Neural cell (in vitro differentiated cells): Measurements from ENCODE around the gene ESF1. TPM values are rescaled to one million over a fixed set of nuclear protein-coding genes. Genes with fewer than 3 reads are reported as not detected.

Source experiments
- H2AFZ ChIP-seq: fragments of 200-600, 300-800 bp; sonication (generic), shearing (Covaris generic); 2 replicates; pipeline ENCODE4 v1.6.0; 2014; ENCODE audit warnings: low read depth, mild to moderate bottlenecking, antibody characterized with exemption, low read length, moderate library complexity
- H3F3A ChIP-seq: fragments of 200-600 bp; shearing (Covaris generic); 2 replicates; pipeline ENCODE4 v1.6.1; 2016; ENCODE audit warnings: mild to moderate bottlenecking, moderate library complexity, mixed read lengths, antibody characterized with exemption, low read length; ENCODE audit not compliant: insufficient read depth, poor library complexity, severe bottlenecking
- H3K27ac ChIP-seq: fragments of 200-600, 300-800 bp; sonication (generic), shearing (Covaris generic); 2 replicates; pipeline ENCODE4 v1.5.1; 2014; ENCODE audit warnings: mild to moderate bottlenecking, low read length, moderate library complexity
- H3K27me3 ChIP-seq: fragments of 300-800, 200-600 bp; sonication (generic), shearing (Covaris generic); 2 replicates; pipeline ENCODE4 v1.6.0; 2014; ENCODE audit warnings: mild to moderate bottlenecking, low read depth, low read length, moderate library complexity; ENCODE audit not compliant: insufficient read depth
- H3K36me3 ChIP-seq: fragments of 300-800, 200-600 bp; sonication (generic), shearing (Covaris generic); 2 replicates; pipeline ENCODE4 v1.5.1; 2014; ENCODE audit warnings: mild to moderate bottlenecking, antibody characterized with exemption, low read length, moderate library complexity; ENCODE audit not compliant: insufficient read depth
- H3K4me2 ChIP-seq: fragments of 300-800, 200-600 bp; sonication (generic), shearing (Covaris generic); 2 replicates; pipeline ENCODE4 v1.6.0; 2014; ENCODE audit warnings: mild to moderate bottlenecking, low read length
- H3K4me3 ChIP-seq: fragments of 300-800, 200-600 bp; sonication (generic), shearing (Covaris generic); 2 replicates; pipeline ENCODE4 v1.5.1; 2014; ENCODE audit warnings: mild to moderate bottlenecking, low read length, moderate library complexity
- H3K79me2 ChIP-seq: fragments of 200-600 bp; shearing (Covaris generic); replicated peaks from 2 replicates; pipeline ENCODE4 v1.6.0; 2014; ENCODE audit warnings: mild to moderate bottlenecking, low read length, moderate library complexity; ENCODE audit not compliant: insufficient read depth
- H3K9ac ChIP-seq: fragments of 300-800, 200-600 bp; sonication (generic), shearing (Covaris generic); 2 replicates; pipeline ENCODE4 v1.6.1; 2016; ENCODE audit warnings: mild to moderate bottlenecking, low read length, mixed read lengths
- H3K9me2 ChIP-seq: fragments of 200-600 bp; shearing (Covaris generic); 2 replicates; pipeline ENCODE4 v1.6.1; 2016; ENCODE audit warnings: mild to moderate bottlenecking, low read length, mixed read lengths; ENCODE audit not compliant: insufficient read depth
- H3K9me3 ChIP-seq: fragments of 200-600, 300-800 bp; sonication (generic), shearing (Covaris generic); 2 replicates; pipeline ENCODE4 v1.6.1; 2016; ENCODE audit warnings: mild to moderate bottlenecking, mixed run types, low read length, moderate library complexity, mixed read lengths
- H4K20me1 ChIP-seq: fragments of 200-600 bp; shearing (Covaris generic); 2 replicates; pipeline ENCODE4 v1.6.1; 2016; ENCODE audit warnings: mild to moderate bottlenecking, mixed run types; ENCODE audit not compliant: insufficient read depth
- EP300 ChIP-seq: fragments of 450-650 bp; conservative IDR thresholded peaks from 2 replicates; pipeline ENCODE4 v1.6.1; 2014; ENCODE audit warnings: antibody characterized with exemption, mild to moderate bottlenecking, moderate library complexity; ENCODE audit not compliant: poor library complexity, severe bottlenecking
- EZH2 ChIP-seq: fragments of 200-600, 300-800 bp; shearing (Covaris generic), sonication (generic); IDR thresholded peaks from 2 replicates; pipeline ENCODE4 v1.6.1; 2014; ENCODE audit warnings: antibody characterized with exemption, low read length, borderline replicate concordance, mild to moderate bottlenecking; ENCODE audit not compliant: insufficient read depth, poor library complexity, severe bottlenecking
- MXI1 ChIP-seq: fragments of 450-650 bp; conservative IDR thresholded peaks from 2 replicates; pipeline ENCODE4 v1.6.1; 2014; ENCODE audit warnings: antibody characterized with exemption, mild to moderate bottlenecking; ENCODE audit not compliant: poor library complexity, severe bottlenecking
- POLR2AphosphoS5 ChIP-seq: IDR thresholded peaks from 2 replicates; pipeline ENCODE4 v1.6.1; 2012
- RAD21 ChIP-seq: fragments of 450-650 bp; conservative IDR thresholded peaks from 2 replicates; pipeline ENCODE4 v1.6.1; 2014; ENCODE audit warnings: antibody characterized with exemption, mild to moderate bottlenecking, moderate library complexity
- REST ChIP-seq: IDR thresholded peaks from 2 replicates; pipeline ENCODE4 v1.6.1; 2012; ENCODE audit warnings: borderline replicate concordance
- SMC3 ChIP-seq: fragments of 450-650 bp; conservative IDR thresholded peaks from 2 replicates; pipeline ENCODE4 v1.6.1; 2014; ENCODE audit warnings: antibody characterized with exemption, mild to moderate bottlenecking, moderate library complexity; ENCODE audit not compliant: poor library complexity
- TAF1 ChIP-seq: IDR thresholded peaks from 2 replicates; pipeline ENCODE4 v1.6.1; 2012; ENCODE audit warnings: low read depth
- polyA plus RNA-seq: library from polyadenylated mRNA; depleted of rRNA; stranded (reverse); fragments of >200 nt; gene quantifications from 2 replicates; pipeline ENCODE4 v1.2.3, GENCODE V29; 2014
- TF ChIP-seq, protein P1 (sequence below): fragments of 450-650 bp; IDR thresholded peaks from 2 replicates; pipeline ENCODE4 v1.5.1; 2014; ENCODE audit warnings: antibody characterized with exemption, mild to moderate bottlenecking, moderate library complexity; ENCODE audit not compliant: poor library complexity, severe bottlenecking

ESF1 gene
- polyA plus RNA-seq, 1 donor from 2014 or later = 10.0 TPM

- Histone ChIP-seq H3K36me3 (peaks cover 17% of the 10 kb centered on the region), H3K4me2 (no peak overlapping the region), H2AFZ (no peak overlapping the region), H3K9ac (no peak overlapping the region), H3K79me2 (no peaks in the 10 kb centered on the region), H3K9me2 (no peaks in the 10 kb centered on the region), H3K27ac (no peak overlapping the region), H3K9me3 (no peaks in the 10 kb centered on the region), H3F3A (no peaks in the 10 kb centered on the region), H4K20me1 (no peaks in the 10 kb centered on the region), H3K27me3 (no peaks in the 10 kb centered on the region), H3K4me3 (no peak overlapping the region)
- TF ChIP-seq, protein P1, sequence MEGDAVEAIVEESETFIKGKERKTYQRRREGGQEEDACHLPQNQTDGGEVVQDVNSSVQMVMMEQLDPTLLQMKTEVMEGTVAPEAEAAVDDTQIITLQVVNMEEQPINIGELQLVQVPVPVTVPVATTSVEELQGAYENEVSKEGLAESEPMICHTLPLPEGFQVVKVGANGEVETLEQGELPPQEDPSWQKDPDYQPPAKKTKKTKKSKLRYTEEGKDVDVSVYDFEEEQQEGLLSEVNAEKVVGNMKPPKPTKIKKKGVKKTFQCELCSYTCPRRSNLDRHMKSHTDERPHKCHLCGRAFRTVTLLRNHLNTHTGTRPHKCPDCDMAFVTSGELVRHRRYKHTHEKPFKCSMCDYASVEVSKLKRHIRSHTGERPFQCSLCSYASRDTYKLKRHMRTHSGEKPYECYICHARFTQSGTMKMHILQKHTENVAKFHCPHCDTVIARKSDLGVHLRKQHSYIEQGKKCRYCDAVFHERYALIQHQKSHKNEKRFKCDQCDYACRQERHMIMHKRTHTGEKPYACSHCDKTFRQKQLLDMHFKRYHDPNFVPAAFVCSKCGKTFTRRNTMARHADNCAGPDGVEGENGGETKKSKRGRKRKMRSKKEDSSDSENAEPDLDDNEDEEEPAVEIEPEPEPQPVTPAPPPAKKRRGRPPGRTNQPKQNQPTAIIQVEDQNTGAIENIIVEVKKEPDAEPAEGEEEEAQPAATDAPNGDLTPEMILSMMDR = no peak
- TF ChIP-seq TAF1 (no peak), EP300 (no peak), SMC3 (no peak), EZH2 (no peak), POLR2AphosphoS5 (no peak), MXI1 (no peak), REST (no peak), RAD21 (no peak)
Measured at GRCh38 chr20:13794667-13795066, 9.9 kb upstream of the ESF1 start.

DNA sequence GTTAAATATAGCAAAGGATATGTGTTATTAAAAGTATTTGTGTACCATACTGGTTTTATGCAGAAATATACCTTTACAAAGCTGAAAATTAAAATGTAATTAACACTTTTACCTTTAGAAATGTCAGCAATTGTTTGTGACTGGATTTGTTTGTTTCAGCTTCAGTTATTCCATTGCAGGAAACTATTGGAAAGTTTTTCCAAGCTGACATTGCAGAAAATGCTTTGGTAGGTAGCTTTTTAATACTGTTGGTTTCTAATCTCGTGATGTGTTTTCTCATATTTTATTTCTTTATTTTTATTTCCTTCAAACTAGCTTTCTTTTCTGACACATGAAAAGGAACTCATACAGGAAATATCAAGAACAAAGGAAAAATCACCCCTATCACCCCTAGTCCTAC, 8.3 kb upstream of the ESF1 start:
- Histone ChIP-seq H4K20me1 (no peaks in the 10 kb centered on the region), H3K4me2 (no peak overlapping the region), H3K4me3 (no peak overlapping the region), H3K9me3 (no peaks in the 10 kb centered on the region), H2AFZ (no peak overlapping the region), H3K79me2 (peaks cover 3% of the 10 kb centered on the region), H3K36me3 (peaks cover 15% of the 10 kb centered on the region), H3K27ac (no peak overlapping the region), H3F3A (no peaks in the 10 kb centered on the region), H3K9me2 (no peaks in the 10 kb centered on the region), H3K27me3 (no peaks in the 10 kb centered on the region), H3K9ac (no peak overlapping the region)
- TF ChIP-seq REST = no peak
- no peak for TF ChIP-seq RAD21
- TF ChIP-seq POLR2AphosphoS5 = no peak
- TF ChIP-seq TAF1 = no peak
- TF ChIP-seq, protein P1 = no peak
- no peak for TF ChIP-seq EZH2
- no peak for TF ChIP-seq MXI1
- no peak for TF ChIP-seq EP300
- no peak for TF ChIP-seq SMC3
